Measurements from ENCODE around the gene URB1. TPM values are rescaled to one million over a fixed set of nuclear protein-coding genes. Genes with fewer than 3 reads are reported as not detected.

Gene URB1
- total and polyA plus RNA-seq, 2 experiments from 2014 or later: 7.7 to 44.1 TPM

DNA sequence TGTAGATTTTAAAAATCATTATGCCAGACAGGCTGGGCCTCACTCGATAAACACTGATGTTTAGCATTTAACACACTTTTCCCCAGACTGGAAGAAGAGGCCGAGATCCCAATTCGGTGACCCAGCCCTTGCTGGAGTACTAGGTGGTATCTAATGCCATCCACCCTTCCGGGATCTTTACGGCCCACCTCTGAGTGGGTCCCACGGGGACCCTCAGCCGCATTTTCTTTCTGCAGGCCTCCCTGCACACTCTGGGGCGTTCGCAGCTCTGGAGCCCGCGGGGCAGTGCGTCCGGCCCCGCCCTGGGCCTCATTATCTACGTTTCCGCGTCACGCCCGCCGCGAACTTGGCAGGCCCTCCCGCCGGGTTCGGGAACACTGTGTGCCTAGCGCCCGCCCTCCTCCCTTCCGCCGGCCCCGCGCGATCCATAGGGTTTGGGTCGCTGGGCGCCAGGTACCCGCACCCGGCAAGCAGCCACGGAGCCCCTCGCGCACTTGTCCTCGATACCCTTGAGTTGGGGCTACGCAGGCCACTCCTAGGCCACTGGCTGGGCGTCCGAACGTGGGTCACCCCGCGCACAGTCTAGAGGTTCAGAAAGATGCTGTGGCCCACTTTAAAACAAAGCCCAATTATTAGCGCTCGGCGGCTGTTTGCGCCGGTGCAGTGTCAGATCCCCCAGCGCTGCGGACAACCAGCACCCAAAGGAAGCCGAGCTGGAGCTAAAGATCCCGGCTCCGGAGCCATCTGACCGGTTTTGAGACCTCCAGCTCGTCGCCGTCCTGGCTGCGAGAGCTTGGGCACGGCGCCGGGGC is 18.7 kb upstream of the URB1 start:
- Histone ChIP-seq H3K4me2 (peak overlapping the region; percentile 97), H3K36me3 (ENCODE audit: insufficient read depth) (peaks cover 3% of the 10 kb centered on the region; the same call in 1 of the 2 replicates), H4K20me1 (replicated peaks; ENCODE audit: insufficient read depth) (0 out of 2 replicates have a peak, but pooled peaks cover 5% of the 10 kb centered on the region), H3F3A (replicated peaks; ENCODE audit: low read depth) (peaks cover 17% of the 10 kb centered on the region; the same call in 1 of the 2 replicates), H3K9me2 (ENCODE audit: insufficient read depth) (no peaks in the 10 kb centered on the region), H3K27ac (ENCODE audit: low read depth) (no peak overlapping the region), H3K4me1 (ENCODE audit: insufficient read depth) (peaks cover 34% of the 10 kb centered on the region), H2AFZ (peak overlapping the region; percentile 99), H3K27me3 (ENCODE audit: insufficient read depth) (peaks cover 71% of the 10 kb centered on the region), H3K79me2 (replicated peaks; ENCODE audit: insufficient read depth) (no peaks in the 10 kb centered on the region; the same call in 1 of the 2 replicates), H3K4me3 (peak overlapping the region; percentile 82)
- DNase-seq (ENCODE audit: low spot score): peak; percentile 74
- H3K27ac Mint-ChIP-seq: no peak overlapping the region
- H3K27me3 Mint-ChIP-seq (ENCODE audit: insufficient read depth, low read depth, poor library complexity): peaks cover 45% of the 10 kb centered on the region
- no peaks in the 10 kb centered on the region; the same call in 2 of the 3 replicates for H3K9me3 Mint-ChIP-seq
- no peaks in the 10 kb centered on the region for H3K36me3 Mint-ChIP-seq (ENCODE audit: low read depth)
- peak; percentile 22 for ATAC-seq
- peak; percentile 66 for TF ChIP-seq EZH2 (IDR thresholded peaks at IDR 0.05; ENCODE audit: low read depth, unreplicated experiment)
- TF ChIP-seq STAT1 (IDR thresholded peaks at IDR 0.05; ENCODE audit: unreplicated experiment): no peak
- TF ChIP-seq NANOG (IDR thresholded peaks at IDR 0.05; ENCODE audit: borderline replicate concordance): no peak
- TF ChIP-seq ZNF114 (CRISPR knock-in tag; IDR thresholded peaks at IDR 0.05): no peak
- peak; percentile 50 for TF ChIP-seq CREB1 (CRISPR knock-in tag; IDR thresholded peaks at IDR 0.05; ENCODE audit: low read depth)
- TF ChIP-seq, protein P1, sequence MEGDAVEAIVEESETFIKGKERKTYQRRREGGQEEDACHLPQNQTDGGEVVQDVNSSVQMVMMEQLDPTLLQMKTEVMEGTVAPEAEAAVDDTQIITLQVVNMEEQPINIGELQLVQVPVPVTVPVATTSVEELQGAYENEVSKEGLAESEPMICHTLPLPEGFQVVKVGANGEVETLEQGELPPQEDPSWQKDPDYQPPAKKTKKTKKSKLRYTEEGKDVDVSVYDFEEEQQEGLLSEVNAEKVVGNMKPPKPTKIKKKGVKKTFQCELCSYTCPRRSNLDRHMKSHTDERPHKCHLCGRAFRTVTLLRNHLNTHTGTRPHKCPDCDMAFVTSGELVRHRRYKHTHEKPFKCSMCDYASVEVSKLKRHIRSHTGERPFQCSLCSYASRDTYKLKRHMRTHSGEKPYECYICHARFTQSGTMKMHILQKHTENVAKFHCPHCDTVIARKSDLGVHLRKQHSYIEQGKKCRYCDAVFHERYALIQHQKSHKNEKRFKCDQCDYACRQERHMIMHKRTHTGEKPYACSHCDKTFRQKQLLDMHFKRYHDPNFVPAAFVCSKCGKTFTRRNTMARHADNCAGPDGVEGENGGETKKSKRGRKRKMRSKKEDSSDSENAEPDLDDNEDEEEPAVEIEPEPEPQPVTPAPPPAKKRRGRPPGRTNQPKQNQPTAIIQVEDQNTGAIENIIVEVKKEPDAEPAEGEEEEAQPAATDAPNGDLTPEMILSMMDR (conservative IDR thresholded peaks at IDR 0.05; ENCODE audit: low read depth in 2 of 2): no peak
- H3K4me1 Mint-ChIP-seq: peaks cover 31% of the 10 kb centered on the region
- H3K4me3 Mint-ChIP-seq: peak overlapping the region; percentile 80

DNA sequence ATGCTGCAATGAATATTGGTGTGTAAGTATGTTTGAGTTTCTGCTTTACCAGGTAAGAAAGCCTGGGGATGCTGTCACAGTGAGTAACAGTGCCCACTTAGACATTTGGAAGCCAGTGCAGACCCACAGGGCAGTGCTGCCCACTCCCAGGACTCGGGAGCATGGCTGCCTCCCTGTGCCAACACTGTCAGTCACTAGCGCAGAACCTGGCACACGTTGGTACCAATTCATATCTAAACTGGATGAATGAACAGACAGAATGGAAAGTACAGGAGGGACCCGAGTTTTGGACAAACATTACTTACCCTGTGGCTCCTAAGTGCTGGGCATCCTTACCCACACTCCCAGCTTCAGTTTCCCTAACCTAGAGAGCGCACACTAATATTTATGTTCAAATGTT is 18.1 kb upstream of the URB1 start:
- Histone ChIP-seq H3K4me1 (ENCODE audit: insufficient read depth) (peaks cover 29% of the 10 kb centered on the region), H3K27me3 (ENCODE audit: insufficient read depth) (peaks cover 70% of the 10 kb centered on the region), H3K9me2 (ENCODE audit: insufficient read depth) (no peaks in the 10 kb centered on the region), H3K36me3 (ENCODE audit: insufficient read depth) (peaks cover 3% of the 10 kb centered on the region; the same call in 1 of the 2 replicates), H2AFZ (no peak overlapping the region), H4K20me1 (replicated peaks; ENCODE audit: insufficient read depth) (0 out of 2 replicates have a peak, but pooled peaks cover 5% of the 10 kb centered on the region), H3K4me3 (peak overlapping the region; percentile 82), H3K4me2 (peak overlapping the region; percentile 97), H3F3A (replicated peaks; ENCODE audit: low read depth) (peaks cover 17% of the 10 kb centered on the region; the same call in 1 of the 2 replicates), H3K79me2 (replicated peaks; ENCODE audit: insufficient read depth) (no peaks in the 10 kb centered on the region), H3K27ac (ENCODE audit: low read depth) (no peak overlapping the region)
- peaks cover 43% of the 10 kb centered on the region for H3K27me3 Mint-ChIP-seq (ENCODE audit: insufficient read depth, low read depth, poor library complexity)
- H3K4me1 Mint-ChIP-seq: peaks cover 29% of the 10 kb centered on the region
- DNase-seq (ENCODE audit: low spot score) (no peak), ATAC-seq (no peak)
- no peak overlapping the region for H3K27ac Mint-ChIP-seq
- H3K36me3 Mint-ChIP-seq (ENCODE audit: low read depth): no peaks in the 10 kb centered on the region
- H3K9me3 Mint-ChIP-seq: no peaks in the 10 kb centered on the region; the same call in 2 of the 3 replicates
- H3K4me3 Mint-ChIP-seq: peak overlapping the region; percentile 80
- TF ChIP-seq ZNF331 (CRISPR knock-in tag; IDR thresholded peaks at IDR 0.05; ENCODE audit: low read depth): no peak
- TF ChIP-seq CREB1 (CRISPR knock-in tag; IDR thresholded peaks at IDR 0.05; ENCODE audit: low read depth): no peak
- TF ChIP-seq, protein P2, sequence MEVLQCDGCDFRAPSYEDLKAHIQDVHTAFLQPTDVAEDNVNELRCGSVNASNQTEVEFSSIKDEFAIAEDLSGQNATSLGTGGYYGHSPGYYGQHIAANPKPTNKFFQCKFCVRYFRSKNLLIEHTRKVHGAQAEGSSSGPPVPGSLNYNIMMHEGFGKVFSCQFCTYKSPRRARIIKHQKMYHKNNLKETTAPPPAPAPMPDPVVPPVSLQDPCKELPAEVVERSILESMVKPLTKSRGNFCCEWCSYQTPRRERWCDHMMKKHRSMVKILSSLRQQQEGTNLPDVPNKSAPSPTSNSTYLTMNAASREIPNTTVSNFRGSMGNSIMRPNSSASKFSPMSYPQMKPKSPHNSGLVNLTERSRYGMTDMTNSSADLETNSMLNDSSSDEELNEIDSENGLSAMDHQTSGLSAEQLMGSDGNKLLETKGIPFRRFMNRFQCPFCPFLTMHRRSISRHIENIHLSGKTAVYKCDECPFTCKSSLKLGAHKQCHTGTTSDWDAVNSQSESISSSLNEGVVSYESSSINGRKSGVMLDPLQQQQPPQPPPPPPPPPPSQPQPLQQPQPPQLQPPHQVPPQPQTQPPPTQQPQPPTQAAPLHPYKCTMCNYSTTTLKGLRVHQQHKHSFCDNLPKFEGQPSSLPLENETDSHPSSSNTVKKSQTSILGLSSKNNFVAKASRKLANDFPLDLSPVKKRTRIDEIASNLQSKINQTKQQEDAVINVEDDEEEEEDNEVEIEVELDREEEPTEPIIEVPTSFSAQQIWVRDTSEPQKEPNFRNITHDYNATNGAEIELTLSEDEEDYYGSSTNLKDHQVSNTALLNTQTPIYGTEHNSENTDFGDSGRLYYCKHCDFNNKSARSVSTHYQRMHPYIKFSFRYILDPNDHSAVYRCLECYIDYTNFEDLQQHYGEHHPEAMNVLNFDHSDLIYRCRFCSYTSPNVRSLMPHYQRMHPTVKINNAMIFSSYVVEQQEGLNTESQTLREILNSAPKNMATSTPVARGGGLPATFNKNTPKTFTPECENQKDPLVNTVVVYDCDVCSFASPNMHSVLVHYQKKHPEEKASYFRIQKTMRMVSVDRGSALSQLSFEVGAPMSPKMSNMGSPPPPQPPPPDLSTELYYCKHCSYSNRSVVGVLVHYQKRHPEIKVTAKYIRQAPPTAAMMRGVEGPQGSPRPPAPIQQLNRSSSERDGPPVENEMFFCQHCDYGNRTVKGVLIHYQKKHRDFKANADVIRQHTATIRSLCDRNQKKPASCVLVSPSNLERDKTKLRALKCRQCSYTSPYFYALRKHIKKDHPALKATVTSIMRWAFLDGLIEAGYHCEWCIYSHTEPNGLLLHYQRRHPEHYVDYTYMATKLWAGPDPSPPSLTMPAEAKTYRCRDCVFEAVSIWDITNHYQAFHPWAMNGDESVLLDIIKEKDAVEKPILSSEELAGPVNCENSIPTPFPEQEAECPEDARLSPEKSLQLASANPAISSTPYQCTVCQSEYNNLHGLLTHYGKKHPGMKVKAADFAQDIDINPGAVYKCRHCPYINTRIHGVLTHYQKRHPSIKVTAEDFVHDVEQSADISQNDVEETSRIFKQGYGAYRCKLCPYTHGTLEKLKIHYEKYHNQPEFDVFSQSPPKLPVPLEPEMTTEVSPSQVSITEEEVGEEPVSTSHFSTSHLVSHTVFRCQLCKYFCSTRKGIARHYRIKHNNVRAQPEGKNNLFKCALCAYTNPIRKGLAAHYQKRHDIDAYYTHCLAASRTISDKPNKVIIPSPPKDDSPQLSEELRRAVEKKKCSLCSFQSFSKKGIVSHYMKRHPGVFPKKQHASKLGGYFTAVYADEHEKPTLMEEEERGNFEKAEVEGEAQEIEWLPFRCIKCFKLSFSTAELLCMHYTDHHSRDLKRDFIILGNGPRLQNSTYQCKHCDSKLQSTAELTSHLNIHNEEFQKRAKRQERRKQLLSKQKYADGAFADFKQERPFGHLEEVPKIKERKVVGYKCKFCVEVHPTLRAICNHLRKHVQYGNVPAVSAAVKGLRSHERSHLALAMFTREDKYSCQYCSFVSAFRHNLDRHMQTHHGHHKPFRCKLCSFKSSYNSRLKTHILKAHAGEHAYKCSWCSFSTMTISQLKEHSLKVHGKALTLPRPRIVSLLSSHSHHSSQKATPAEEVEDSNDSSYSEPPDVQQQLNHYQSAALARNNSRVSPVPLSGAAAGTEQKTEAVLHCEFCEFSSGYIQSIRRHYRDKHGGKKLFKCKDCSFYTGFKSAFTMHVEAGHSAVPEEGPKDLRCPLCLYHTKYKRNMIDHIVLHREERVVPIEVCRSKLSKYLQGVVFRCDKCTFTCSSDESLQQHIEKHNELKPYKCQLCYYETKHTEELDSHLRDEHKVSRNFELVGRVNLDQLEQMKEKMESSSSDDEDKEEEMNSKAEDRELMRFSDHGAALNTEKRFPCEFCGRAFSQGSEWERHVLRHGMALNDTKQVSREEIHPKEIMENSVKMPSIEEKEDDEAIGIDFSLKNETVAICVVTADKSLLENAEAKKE (CRISPR knock-in tag; IDR thresholded peaks at IDR 0.05): no peak
- TF ChIP-seq JUNB (IDR thresholded peaks at IDR 0.05; ENCODE audit: unreplicated experiment): no peak
- TF ChIP-seq, protein P1 (conservative IDR thresholded peaks at IDR 0.05; ENCODE audit: low read depth in 2 of 2): no peak
- TF ChIP-seq POLR2AphosphoS5 (IDR thresholded peaks at IDR 0.05; ENCODE audit: low read depth): no peak
- TF ChIP-seq EZH2 (IDR thresholded peaks at IDR 0.05; ENCODE audit: low read depth, unreplicated experiment): no peak
